ENCODE data around the gene UBE2D2. TPM values are rescaled to one million over a fixed set of nuclear protein-coding genes. Genes with fewer than 3 reads are reported as not detected.
A peak's percentile ranks its signal among the peaks of the same experiment; 100 is the strongest.

UBE2D2 gene
- total RNA-seq, 1 donor from 2014 or later, result 155 TPM

GRCh38 chr5:139571966-139572365 is 10.8 kb downstream of the UBE2D2 start:
- Mint-ChIP-seq H3K27me3 (no peaks in the 10 kb centered on the region), H3K36me3 (ENCODE audit: insufficient read depth) (peaks cover 3% of the 10 kb centered on the region), H3K27ac (no peak overlapping the region), H3K9me3 (ENCODE audit: low read depth) (no peaks in the 10 kb centered on the region), H3K4me1 (ENCODE audit: low read depth) (peaks cover 8% of the 10 kb centered on the region), H3K4me3 (ENCODE audit: low read depth) (no peak overlapping the region)
- TF ChIP-seq CTCF (IDR thresholded peaks at IDR 0.05; ENCODE audit: unreplicated experiment), result no peak
- DNase-seq (ENCODE audit: low spot score, unreplicated experiment), result no peak

GRCh38 chr5:139574641-139575312 is 13.6 kb downstream of the UBE2D2 start:
- Mint-ChIP-seq H3K27me3 (no peaks in the 10 kb centered on the region), H3K9me3 (ENCODE audit: low read depth) (no peaks in the 10 kb centered on the region), H3K4me1 (ENCODE audit: low read depth) (peaks cover 8% of the 10 kb centered on the region), H3K4me3 (ENCODE audit: low read depth) (no peak overlapping the region), H3K36me3 (ENCODE audit: insufficient read depth) (peaks cover 1% of the 10 kb centered on the region), H3K27ac (peak overlapping the region; percentile 54)
- DNase-seq (ENCODE audit: low spot score, unreplicated experiment), result no peak
- peak; percentile 56 for TF ChIP-seq CTCF (IDR thresholded peaks at IDR 0.05; ENCODE audit: unreplicated experiment)

- Mint-ChIP-seq H3K9me3 (ENCODE audit: low read depth) (no peaks in the 10 kb centered on the region), H3K27me3 (no peaks in the 10 kb centered on the region), H3K36me3 (ENCODE audit: insufficient read depth) (peaks cover 1% of the 10 kb centered on the region), H3K27ac (no peak overlapping the region), H3K4me3 (ENCODE audit: low read depth) (no peak overlapping the region), H3K4me1 (ENCODE audit: low read depth) (peaks cover 8% of the 10 kb centered on the region)
- TF ChIP-seq CTCF (IDR thresholded peaks at IDR 0.05; ENCODE audit: unreplicated experiment), result no peak
- no peak for DNase-seq (ENCODE audit: low spot score, unreplicated experiment)
Observed at GRCh38 chr5:139575313-139575646, 14.1 kb downstream of the UBE2D2 start.

- H3K4me1 Mint-ChIP-seq (ENCODE audit: low read depth), result peaks cover 8% of the 10 kb centered on the region
- no peak for TF ChIP-seq CTCF (IDR thresholded peaks at IDR 0.05; ENCODE audit: unreplicated experiment)
- peaks cover 2% of the 10 kb centered on the region for H3K36me3 Mint-ChIP-seq (ENCODE audit: insufficient read depth)
- H3K27ac Mint-ChIP-seq, result peak overlapping the region; percentile 3
- H3K27me3 Mint-ChIP-seq, result no peaks in the 10 kb centered on the region
- H3K4me3 Mint-ChIP-seq (ENCODE audit: low read depth), result no peak overlapping the region
- no peaks in the 10 kb centered on the region for H3K9me3 Mint-ChIP-seq (ENCODE audit: low read depth)
- no peak for DNase-seq (ENCODE audit: low spot score, unreplicated experiment)
Observed at GRCh38 chr5:139575751-139576150, 14.6 kb downstream of the UBE2D2 start.

GRCh38 chr5:139577689-139578290 is 16.7 kb downstream of the UBE2D2 start:
- DNase-seq (ENCODE audit: low spot score, unreplicated experiment), result no peak
- no peak overlapping the region for H3K4me3 Mint-ChIP-seq (ENCODE audit: low read depth)
- no peak for TF ChIP-seq CTCF (IDR thresholded peaks at IDR 0.05; ENCODE audit: unreplicated experiment)
- peaks cover 5% of the 10 kb centered on the region for H3K4me1 Mint-ChIP-seq (ENCODE audit: low read depth)
- H3K27me3 Mint-ChIP-seq, result no peaks in the 10 kb centered on the region
- no peaks in the 10 kb centered on the region for H3K9me3 Mint-ChIP-seq (ENCODE audit: low read depth)
- peaks cover 3% of the 10 kb centered on the region for H3K36me3 Mint-ChIP-seq (ENCODE audit: insufficient read depth)
- peak overlapping the region; percentile 59 for H3K27ac Mint-ChIP-seq
